DND-41 (cell line): ENCODE results near the gene NCLN.

Experiments
- CTCF ChIP-seq: IDR thresholded peaks from 2 replicates; pipeline ENCODE4 v1.5.1; 2012; ENCODE audit warnings: borderline replicate concordance, low read length, moderate library complexity, mild to moderate bottlenecking; ENCODE audit not compliant: poor library complexity, severe bottlenecking; ENCODE audit errors: extremely low read depth
- EZH2 ChIP-seq: IDR thresholded peaks from 3 replicates; pipeline ENCODE4 v1.6.1; 2012; ENCODE audit warnings: borderline replicate concordance, low read depth, mild to moderate bottlenecking, moderate library complexity, low read length, inconsistent platforms; ENCODE audit not compliant: severe bottlenecking

GRCh38 chr19:3163943-3164342, 21.8 kb upstream of the NCLN start:
- TF ChIP-seq CTCF = no peak
- no peak for TF ChIP-seq EZH2
